B cell (primary cell): ENCODE measurements around the gene PTPRC. TPM values are rescaled to one million over a fixed set of nuclear protein-coding genes. Genes with fewer than 3 reads are reported as not detected.

Experiments
- ATAC-seq: fragments of 200-7000 bp; cut with Tn5 transposase; one replicate; pipeline ENCODE4 v1.10.0; 2021; ENCODE audit warnings: low read depth, mild to moderate bottlenecking, moderate number of reproducible peaks, moderate library complexity
- CTCF ChIA-PET: fragments of 350-600 bp; sonication (Branson Sonifier 250); formaldehyde crosslinking; loops from one replicate; lab custom pipeline; 2021; ENCODE audit warnings: antibody characterized with exemption, inconsistent platforms; lab: Charles Lee
- POLR2A ChIA-PET: fragments of 350-600 bp; sonication (Branson Sonifier 250); formaldehyde crosslinking; loops from one replicate; lab custom pipeline; 2021; ENCODE audit warnings: antibody characterized with exemption; lab: Charles Lee
- DNase-seq: peaks from one replicate; pipeline ENCODE4 v3.0.0; 2013
- H2AFZ ChIP-seq: 2 replicates; pipeline ENCODE4 v1.6.1; 2012; ENCODE audit warnings: mild to moderate bottlenecking, low read depth, low read length; ENCODE audit not compliant: insufficient read depth, poor library complexity, severe bottlenecking
- H3K27ac ChIP-seq, 2 donors: 1 replicate in 1 of 2; 2 replicates in 1 of 2; pipeline ENCODE4 v1.5.1; 2012 to 2013; ENCODE audit warnings: low read length in 2 of 2, mild to moderate bottlenecking in 2 of 2, moderate library complexity in 1 of 2
- H3K27me3 ChIP-seq, 4 experiments: fragments of 200-600 bp in 1 of 4; sonication (generic) in 1 of 4; replicated peaks in 1 of 4; 1 replicate in 2 of 4; 2 replicates in 2 of 4; pipeline versions ENCODE4 v1.6.1 to v1.7.0; 2013 to 2016; ENCODE audit warnings: low read length in 3 of 4, mild to moderate bottlenecking in 2 of 4, mixed read lengths in 1 of 4, moderate library complexity in 1 of 4; ENCODE audit not compliant: insufficient read depth in 4 of 4, control insufficient read depth in 3 of 4; ENCODE audit errors: control extremely low read depth in 1 of 4
- H3K36me3 ChIP-seq, 2 experiments: replicated peaks in 1 of 2; 1 replicate in 1 of 2; 2 replicates in 1 of 2; pipeline versions ENCODE4 v1.6.1 to v1.7.1; 2013; ENCODE audit warnings: low read length in 1 of 2; ENCODE audit not compliant: insufficient read depth in 2 of 2, control insufficient read depth in 1 of 2; ENCODE audit errors: control extremely low read depth in 1 of 2, extremely low read depth in 1 of 2
- H3K4me1 ChIP-seq, 2 donors: fragments of 200-600 bp in 1 of 2; sonication (generic) in 1 of 2; 1 replicate in 1 of 2; 2 replicates in 1 of 2; pipeline versions ENCODE4 v1.5.1 to v1.6.1; 2013 to 2017; ENCODE audit warnings: low read length in 2 of 2; ENCODE audit not compliant: control insufficient read depth in 2 of 2, insufficient read depth in 2 of 2
- H3K4me2 ChIP-seq: replicated peaks from 2 replicates; pipeline ENCODE3; 2012; ENCODE audit warnings: mild to moderate bottlenecking, low read depth, low read length; ENCODE audit not compliant: poor library complexity, severe bottlenecking
- H3K4me3 ChIP-seq, 5 experiments: fragments of 200-600 bp in 1 of 5; sonication (generic) in 1 of 5; 1 replicate in 3 of 5; 2 replicates in 2 of 5; pipeline versions ENCODE4 v1.5.1 to v1.7.0; 2011 to 2016; ENCODE audit warnings: low read length in 4 of 5, mild to moderate bottlenecking in 4 of 5, low read depth in 2 of 5, control low read depth in 1 of 5, moderate library complexity in 1 of 5; ENCODE audit not compliant: insufficient read depth in 1 of 5; ENCODE audit errors: control extremely low read depth in 1 of 5, extremely low read depth in 1 of 5
- H3K79me2 ChIP-seq: fragments of 200-600 bp; sonication (generic); one replicate; pipeline ENCODE4 v1.6.0; 2016; ENCODE audit warnings: low read length; ENCODE audit not compliant: control insufficient read depth, insufficient read depth
- H3K9ac ChIP-seq: fragments of 200-600 bp; sonication (generic); 2 replicates; pipeline ENCODE4 v1.6.1; 2017; ENCODE audit warnings: mild to moderate bottlenecking, low read length, moderate library complexity
- H3K9me3 ChIP-seq, 3 donors: one replicate each; pipeline versions ENCODE4 v1.6.1 to v1.7.1; 2013; ENCODE audit warnings: low read length in 2 of 3; ENCODE audit not compliant: control insufficient read depth in 2 of 3, insufficient read depth in 1 of 3; ENCODE audit errors: control extremely low read depth in 1 of 3
- H4K20me1 ChIP-seq: 2 replicates; pipeline ENCODE4 v1.6.0; 2012; ENCODE audit warnings: mild to moderate bottlenecking, low read length; ENCODE audit not compliant: insufficient read depth, control insufficient read depth, poor library complexity, severe bottlenecking
- H3K27ac Mint-ChIP-seq: one replicate; pipeline ENCODE4 v1.8.0; 2021; ENCODE audit warnings: mixed read lengths
- H3K27me3 Mint-ChIP-seq: one replicate; pipeline ENCODE4 v1.8.0; 2021; ENCODE audit warnings: mixed read lengths
- H3K4me1 Mint-ChIP-seq: one replicate; pipeline ENCODE4 v1.8.0; 2021; ENCODE audit warnings: mixed read lengths
- H3K4me3 Mint-ChIP-seq: one replicate; pipeline ENCODE4 v1.8.0; 2021; ENCODE audit warnings: mixed read lengths
- H3K9me3 Mint-ChIP-seq: one replicate; pipeline ENCODE4 v1.8.0; 2022; ENCODE audit warnings: mixed read lengths; ENCODE audit not compliant: insufficient read depth
- CTCF ChIP-seq: fragments of 200-600 bp; IDR thresholded peaks from one replicate; pipeline ENCODE4 v1.8.0; 2022; ENCODE audit warnings: antibody characterized with exemption, mild to moderate bottlenecking
- EZH2 ChIP-seq: IDR thresholded peaks from 2 replicates; pipeline ENCODE4 v1.6.1; 2012; ENCODE audit warnings: borderline replicate concordance, low read depth, mild to moderate bottlenecking, moderate library complexity, low read length; ENCODE audit not compliant: insufficient read depth, poor library complexity, severe bottlenecking
- WGBS: methylation state at CpG from one replicate; pipeline ENCODE4 v1.1.5; 2013; ENCODE audit warnings: missing lambda C conversion rate; ENCODE audit not compliant: insufficient coverage; 5-methylcytosine and 5-hydroxymethylcytosine counted together
- intact Hi-C: fragments of 100-400 bp; cut with micrococcal nuclease; formaldehyde crosslinking; loops from one replicate; pipeline ENCODE4 v1.10.0; 2022
- polyA plus RNA-seq: library from polyadenylated mRNA; depleted of rRNA; stranded (reverse); fragments of >200 nt; gene quantifications from 2 replicates; pipeline ENCODE4 v1.2.3, GENCODE V29; 2012
- total RNA-seq, 2 donors: library from RNA; stranded (reverse); fragments of 120-200 nt in 1 of 2; gene quantifications; 1 replicate in 1 of 2; 2 replicates in 1 of 2; pipeline versions ENCODE4 v1.2.3 to v1.2.4, GENCODE V29; 2013 to 2022

Gene PTPRC
- total and polyA plus RNA-seq, 2 donors (not counting 1 experiment from before 2014, with no cell fraction given), result 151 to 543 TPM

GRCh38 chr1:198701766-198702539 lies 63.1 kb downstream of the PTPRC start:
- Mint-ChIP-seq H3K9me3 (no peaks in the 10 kb centered on the region), H3K27ac (peak overlapping the region; percentile 83), H3K27me3 (no peaks in the 10 kb centered on the region), H3K4me3 (no peak overlapping the region), H3K4me1 (peaks cover 40% of the 10 kb centered on the region)
- 92% methylated on average over 2 of the region's 4 CpGs for WGBS
- Histone ChIP-seq H4K20me1 (peaks cover 41% of the 10 kb centered on the region), H3K9ac (no peak overlapping the region), H3K27ac (peak overlapping the region in 1 of 2 donors; percentile 23), H2AFZ (no peak overlapping the region), H3K36me3 (peaks cover 29 to 96% of the 10 kb centered on the region in 2 experiments), H3K4me2 (peak overlapping the region; percentile 12), H3K4me1 (peaks cover 23 to 27% of the 10 kb centered on the region in 2 donors), H3K9me3 (no peaks in the 10 kb centered on the region), H3K79me2 (peaks cover 70% of the 10 kb centered on the region), H3K27me3 (no peaks in the 10 kb centered on the region), H3K4me3 (no peak overlapping the region)
- ChIA-PET CTCF (interaction anchor here (0.6 to 4.4 kb wide), 11 partner anchors 12 to 182 kb away, joined by 3 to 29 read pairs (median 4); no protein-coding TSS in a partner anchor), POLR2A (interaction anchor here (1.2 kb wide), 1 partner anchor 20 kb away, joined by 4 read pairs; no protein-coding TSS in a partner anchor)
- TF ChIP-seq EZH2 (no peak), CTCF (no peak)
- DNase-seq (no peak), ATAC-seq (peak; percentile 80)
- intact Hi-C loops, result no loop called here
